ENCODE results near the gene MST1. TPM values are rescaled to one million over a fixed set of nuclear protein-coding genes. Genes with fewer than 3 reads are reported as not detected.

MST1 gene
- total RNA-seq, 1 donor from 2014 or later: 8.3 TPM

DNA sequence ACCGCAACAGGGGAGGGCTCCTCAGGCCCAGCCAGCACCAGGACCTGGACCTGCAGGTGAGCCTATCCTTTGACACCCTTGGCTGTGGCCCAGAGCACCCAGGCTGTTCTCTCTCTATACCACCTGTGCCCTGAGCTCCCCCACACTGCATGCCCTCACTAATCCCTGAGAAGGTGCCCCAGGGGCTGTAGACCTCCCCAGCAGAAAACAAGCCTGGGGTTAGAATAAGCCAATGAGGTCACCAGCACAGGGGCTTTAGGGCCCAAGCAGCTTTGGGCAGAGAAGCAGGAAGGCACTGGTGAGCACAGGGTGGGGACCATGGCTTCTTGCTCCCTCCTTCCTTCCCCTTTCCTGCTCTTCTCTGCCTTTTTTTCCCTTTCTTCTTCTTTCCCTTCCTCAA is 25.4 kb downstream of the MST1 start:
- H3K36me3 Mint-ChIP-seq (ENCODE audit: low read depth): no peaks in the 10 kb centered on the region
- H3K4me3 Mint-ChIP-seq (ENCODE audit: low read depth): no peak overlapping the region
- H3K4me1 Mint-ChIP-seq (ENCODE audit: low read depth): no peaks in the 10 kb centered on the region
- no peaks in the 10 kb centered on the region for H3K9me3 Mint-ChIP-seq
- H3K27me3 Mint-ChIP-seq (ENCODE audit: low read depth): no peaks in the 10 kb centered on the region
- no peak overlapping the region for H3K27ac Mint-ChIP-seq
- no peak for DNase-seq (ENCODE audit: low spot score)
- intact Hi-C loops (cut with micrococcal nuclease): no loop called here

DNA sequence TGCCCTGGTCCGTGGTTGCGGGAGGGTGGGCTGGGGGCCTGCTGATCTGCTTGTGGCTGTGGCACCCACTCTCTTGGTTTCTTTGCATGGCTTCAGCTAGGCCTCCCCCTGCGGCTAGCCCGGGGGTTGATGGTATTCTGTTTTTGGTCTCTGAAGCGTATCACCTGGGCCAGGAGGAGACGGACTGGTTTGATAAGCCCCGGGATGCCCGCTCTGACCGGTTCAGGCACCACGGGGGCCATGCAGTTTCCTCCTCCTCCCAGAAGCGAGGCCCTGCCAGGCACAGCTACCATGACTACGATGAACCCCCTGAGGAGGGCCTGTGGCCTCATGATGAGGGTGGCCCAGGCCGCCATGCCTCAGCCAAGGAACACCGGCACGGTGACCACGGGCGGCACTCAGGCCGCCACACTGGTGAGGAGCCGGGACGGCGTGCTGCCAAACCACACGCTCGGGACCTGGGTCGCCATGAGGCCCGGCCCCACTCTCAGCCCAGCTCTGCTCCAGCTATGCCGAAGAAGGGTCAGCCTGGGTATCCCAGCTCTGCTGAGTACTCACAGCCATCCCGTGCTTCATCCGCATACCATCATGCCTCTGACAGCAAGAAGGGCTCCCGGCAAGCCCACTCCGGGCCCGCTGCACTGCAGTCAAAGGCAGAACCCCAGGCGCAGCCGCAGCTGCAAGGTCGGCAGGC is 26.4 kb downstream of the MST1 start:
- DNase-seq (ENCODE audit: low spot score): no peak
- Mint-ChIP-seq H3K9me3 (no peaks in the 10 kb centered on the region), H3K27ac (no peak overlapping the region), H3K36me3 (ENCODE audit: low read depth) (no peaks in the 10 kb centered on the region), H3K4me1 (ENCODE audit: low read depth) (no peaks in the 10 kb centered on the region), H3K27me3 (ENCODE audit: low read depth) (no peaks in the 10 kb centered on the region), H3K4me3 (ENCODE audit: low read depth) (no peak overlapping the region)
- intact Hi-C loops (cut with micrococcal nuclease): no loop called here

DNA sequence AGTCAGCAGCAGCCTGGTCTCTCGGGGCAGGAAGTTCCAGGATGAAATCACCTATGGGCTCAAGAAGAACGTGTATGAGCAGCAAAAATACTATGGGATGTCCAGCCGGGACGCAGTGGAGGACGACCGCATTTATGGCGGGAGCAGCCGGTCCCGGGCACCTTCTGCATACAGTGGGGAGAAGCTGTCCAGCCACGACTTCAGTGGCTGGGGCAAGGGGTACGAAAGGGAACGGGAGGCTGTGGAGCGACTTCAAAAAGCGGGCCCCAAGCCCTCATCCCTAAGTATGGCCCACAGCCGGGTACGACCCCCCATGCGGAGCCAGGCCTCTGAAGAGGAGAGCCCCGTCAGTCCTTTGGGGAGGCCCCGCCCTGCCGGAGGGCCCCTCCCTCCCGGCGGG is 27.3 kb downstream of the MST1 start:
- Mint-ChIP-seq H3K27ac (no peak overlapping the region), H3K27me3 (ENCODE audit: low read depth) (no peaks in the 10 kb centered on the region), H3K9me3 (no peaks in the 10 kb centered on the region), H3K4me3 (ENCODE audit: low read depth) (no peak overlapping the region), H3K4me1 (ENCODE audit: low read depth) (no peaks in the 10 kb centered on the region), H3K36me3 (ENCODE audit: low read depth) (no peaks in the 10 kb centered on the region)
- no peak for DNase-seq (ENCODE audit: low spot score)
- intact Hi-C loops (cut with micrococcal nuclease): no loop called here

DNA sequence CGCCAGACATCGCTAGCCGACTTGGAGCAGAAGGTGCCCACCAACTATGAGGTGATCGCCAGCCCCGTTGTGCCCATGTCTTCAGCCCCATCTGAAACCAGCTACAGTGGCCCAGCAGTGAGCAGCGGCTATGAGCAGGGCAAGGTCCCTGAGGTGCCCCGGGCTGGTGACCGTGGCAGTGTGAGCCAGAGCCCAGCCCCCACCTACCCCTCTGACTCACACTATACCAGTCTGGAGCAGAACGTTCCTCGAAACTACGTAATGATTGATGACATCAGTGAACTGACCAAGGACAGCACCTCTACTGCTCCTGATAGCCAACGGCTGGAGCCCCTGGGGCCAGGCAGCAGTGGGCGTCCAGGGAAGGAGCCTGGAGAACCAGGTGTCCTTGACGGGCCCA is 28.0 kb downstream of the MST1 start:
- no peaks in the 10 kb centered on the region for H3K9me3 Mint-ChIP-seq
- no peak overlapping the region for H3K4me3 Mint-ChIP-seq (ENCODE audit: low read depth)
- peaks cover 2% of the 10 kb centered on the region for H3K27me3 Mint-ChIP-seq (ENCODE audit: low read depth)
- no peak for DNase-seq (ENCODE audit: low spot score)
- intact Hi-C loops (cut with micrococcal nuclease): no loop called here
- H3K4me1 Mint-ChIP-seq (ENCODE audit: low read depth): no peaks in the 10 kb centered on the region
- H3K27ac Mint-ChIP-seq: no peak overlapping the region
- H3K36me3 Mint-ChIP-seq (ENCODE audit: low read depth): no peaks in the 10 kb centered on the region

DNA sequence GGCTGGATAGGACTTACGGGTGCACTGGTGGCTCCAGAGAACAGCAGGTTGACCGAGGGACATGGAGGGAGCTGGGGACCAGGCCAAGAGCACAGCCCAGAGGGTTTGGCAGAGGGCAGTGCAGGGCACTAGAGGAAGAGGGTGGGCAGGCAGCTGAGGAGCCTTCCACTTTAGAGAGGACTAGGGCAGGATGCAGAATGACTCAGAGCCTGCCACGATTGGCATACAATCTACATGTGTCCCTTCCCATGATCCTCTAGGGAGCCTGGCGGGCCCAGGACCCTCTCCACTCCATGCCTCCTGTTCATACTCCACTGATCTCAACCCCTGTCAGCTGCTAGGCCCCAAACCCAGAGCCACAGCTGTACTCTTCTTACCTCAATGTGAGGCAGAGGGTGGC is 29.5 kb downstream of the MST1 start:
- H3K27me3 Mint-ChIP-seq (ENCODE audit: low read depth): peaks cover 3% of the 10 kb centered on the region
- H3K4me3 Mint-ChIP-seq (ENCODE audit: low read depth): no peak overlapping the region
- H3K27ac Mint-ChIP-seq: no peak overlapping the region
- H3K4me1 Mint-ChIP-seq (ENCODE audit: low read depth): no peaks in the 10 kb centered on the region
- no peak for DNase-seq (ENCODE audit: low spot score)
- no peaks in the 10 kb centered on the region for H3K9me3 Mint-ChIP-seq
- no peaks in the 10 kb centered on the region for H3K36me3 Mint-ChIP-seq (ENCODE audit: low read depth)
- intact Hi-C loops (cut with micrococcal nuclease): no loop called here

DNA sequence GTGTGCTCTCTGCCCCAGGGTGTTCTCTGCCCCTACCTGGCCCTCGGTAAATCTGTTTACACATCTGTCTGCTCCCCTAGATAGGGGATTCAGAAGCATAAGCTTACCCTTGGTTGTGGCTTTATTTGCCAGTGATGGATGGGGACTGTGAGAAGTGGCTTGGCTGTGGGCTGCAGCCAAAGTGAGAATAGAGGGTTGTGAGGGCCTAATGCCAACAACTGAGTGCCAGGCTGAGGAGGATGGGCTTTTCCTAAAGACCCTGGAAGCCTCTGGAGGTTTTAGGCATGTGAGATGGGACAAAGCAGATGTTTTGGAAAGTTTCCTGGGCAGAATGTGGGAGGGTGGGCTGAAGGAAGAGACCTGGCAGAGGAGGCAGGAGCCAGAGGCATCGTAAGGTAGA is 30.6 kb downstream of the MST1 start:
- H3K27me3 Mint-ChIP-seq (ENCODE audit: low read depth): peaks cover 3% of the 10 kb centered on the region
- DNase-seq (ENCODE audit: low spot score): no peak
- H3K27ac Mint-ChIP-seq: no peak overlapping the region
- H3K36me3 Mint-ChIP-seq (ENCODE audit: low read depth): no peaks in the 10 kb centered on the region
- H3K9me3 Mint-ChIP-seq: no peaks in the 10 kb centered on the region
- H3K4me1 Mint-ChIP-seq (ENCODE audit: low read depth): no peaks in the 10 kb centered on the region
- H3K4me3 Mint-ChIP-seq (ENCODE audit: low read depth): no peak overlapping the region
- intact Hi-C loops (cut with micrococcal nuclease): no loop called here

DNA sequence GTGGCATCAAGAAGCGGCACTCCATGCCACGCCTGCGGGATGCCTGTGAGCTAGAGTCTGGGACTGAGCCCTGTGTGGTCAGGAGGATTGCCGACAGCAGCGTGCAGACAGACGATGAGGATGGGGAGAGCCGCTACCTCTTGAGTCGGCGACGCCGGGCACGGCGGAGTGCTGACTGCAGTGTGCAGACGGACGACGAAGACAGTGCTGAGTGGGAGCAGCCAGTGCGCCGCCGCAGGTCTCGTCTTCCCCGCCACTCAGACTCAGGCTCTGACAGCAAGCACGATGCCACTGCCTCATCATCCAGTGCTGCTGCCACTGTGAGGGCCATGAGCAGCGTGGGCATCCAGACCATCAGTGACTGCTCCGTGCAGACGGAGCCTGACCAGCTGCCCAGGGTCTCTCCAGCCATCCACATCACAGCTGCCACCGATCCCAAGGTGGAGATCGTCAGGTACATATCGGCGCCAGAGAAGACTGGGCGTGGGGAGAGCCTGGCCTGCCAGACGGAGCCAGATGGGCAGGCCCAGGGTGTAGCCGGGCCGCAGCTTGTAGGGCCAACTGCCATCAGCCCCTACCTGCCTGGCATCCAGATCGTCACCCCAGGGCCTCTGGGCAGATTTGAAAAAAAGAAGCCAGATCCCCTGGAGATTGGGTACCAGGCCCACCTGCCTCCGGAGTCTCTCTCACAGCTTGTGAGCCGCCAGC is 31.9 kb downstream of the MST1 start:
- intact Hi-C loops (cut with micrococcal nuclease): no loop called here
- Mint-ChIP-seq H3K36me3 (ENCODE audit: low read depth) (no peaks in the 10 kb centered on the region), H3K9me3 (no peaks in the 10 kb centered on the region), H3K27ac (no peak overlapping the region), H3K27me3 (ENCODE audit: low read depth) (peaks cover 3% of the 10 kb centered on the region), H3K4me3 (ENCODE audit: low read depth) (no peak overlapping the region), H3K4me1 (ENCODE audit: low read depth) (no peaks in the 10 kb centered on the region)
- no peak for DNase-seq (ENCODE audit: low spot score)

DNA sequence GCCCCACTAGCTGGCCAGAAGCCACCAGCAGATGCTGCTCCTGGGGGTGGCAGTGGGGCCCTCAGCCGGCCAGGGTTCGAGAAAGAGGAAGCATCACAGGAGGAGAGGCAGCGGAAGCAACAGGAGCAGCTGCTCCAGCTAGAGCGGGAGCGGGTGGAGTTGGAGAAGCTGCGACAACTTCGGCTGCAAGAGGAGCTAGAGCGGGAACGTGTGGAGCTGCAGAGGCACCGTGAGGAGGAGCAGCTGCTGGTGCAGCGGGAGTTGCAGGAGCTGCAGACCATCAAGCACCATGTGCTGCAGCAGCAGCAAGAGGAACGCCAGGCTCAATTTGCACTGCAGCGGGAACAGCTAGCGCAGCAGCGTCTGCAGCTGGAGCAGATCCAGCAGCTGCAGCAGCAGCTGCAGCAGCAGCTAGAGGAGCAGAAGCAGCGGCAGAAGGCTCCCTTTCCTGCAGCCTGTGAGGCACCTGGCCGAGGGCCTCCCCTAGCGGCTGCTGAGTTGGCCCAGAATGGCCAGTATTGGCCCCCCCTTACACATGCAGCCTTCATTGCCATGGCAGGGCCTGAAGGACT is 32.6 kb downstream of the MST1 start:
- peaks cover 3% of the 10 kb centered on the region for H3K27me3 Mint-ChIP-seq (ENCODE audit: low read depth)
- intact Hi-C loops (cut with micrococcal nuclease): no loop called here
- H3K4me3 Mint-ChIP-seq (ENCODE audit: low read depth): no peak overlapping the region
- H3K36me3 Mint-ChIP-seq (ENCODE audit: low read depth): no peaks in the 10 kb centered on the region
- no peaks in the 10 kb centered on the region for H3K9me3 Mint-ChIP-seq
- DNase-seq (ENCODE audit: low spot score): no peak
- no peaks in the 10 kb centered on the region for H3K4me1 Mint-ChIP-seq (ENCODE audit: low read depth)
- H3K27ac Mint-ChIP-seq: no peak overlapping the region

DNA sequence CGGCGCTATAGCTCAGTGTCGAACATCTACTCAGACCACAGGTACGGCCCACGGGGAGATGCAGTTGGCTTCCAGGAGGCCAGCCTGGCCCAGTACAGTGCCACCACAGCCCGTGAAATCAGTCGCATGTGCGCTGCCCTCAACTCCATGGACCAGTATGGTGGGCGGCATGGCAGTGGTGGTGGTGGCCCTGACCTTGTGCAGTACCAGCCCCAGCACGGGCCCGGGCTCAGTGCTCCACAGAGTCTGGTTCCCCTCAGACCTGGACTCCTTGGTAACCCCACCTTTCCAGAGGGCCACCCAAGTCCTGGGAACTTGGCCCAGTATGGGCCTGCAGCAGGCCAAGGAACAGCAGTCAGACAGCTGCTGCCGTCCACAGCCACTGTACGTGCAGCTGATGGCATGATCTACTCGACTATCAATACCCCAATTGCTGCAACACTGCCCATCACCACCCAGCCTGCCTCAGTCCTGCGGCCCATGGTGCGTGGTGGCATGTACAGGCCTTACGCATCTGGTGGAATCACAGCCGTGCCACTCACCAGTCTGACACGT is 33.5 kb downstream of the MST1 start:
- DNase-seq (ENCODE audit: low spot score): no peak
- H3K27ac Mint-ChIP-seq: no peak overlapping the region
- no peaks in the 10 kb centered on the region for H3K4me1 Mint-ChIP-seq (ENCODE audit: low read depth)
- peaks cover 3% of the 10 kb centered on the region for H3K27me3 Mint-ChIP-seq (ENCODE audit: low read depth)
- intact Hi-C loops (cut with micrococcal nuclease): no loop called here
- H3K9me3 Mint-ChIP-seq: no peaks in the 10 kb centered on the region
- H3K4me3 Mint-ChIP-seq (ENCODE audit: low read depth): no peak overlapping the region
- H3K36me3 Mint-ChIP-seq (ENCODE audit: low read depth): no peaks in the 10 kb centered on the region

DNA sequence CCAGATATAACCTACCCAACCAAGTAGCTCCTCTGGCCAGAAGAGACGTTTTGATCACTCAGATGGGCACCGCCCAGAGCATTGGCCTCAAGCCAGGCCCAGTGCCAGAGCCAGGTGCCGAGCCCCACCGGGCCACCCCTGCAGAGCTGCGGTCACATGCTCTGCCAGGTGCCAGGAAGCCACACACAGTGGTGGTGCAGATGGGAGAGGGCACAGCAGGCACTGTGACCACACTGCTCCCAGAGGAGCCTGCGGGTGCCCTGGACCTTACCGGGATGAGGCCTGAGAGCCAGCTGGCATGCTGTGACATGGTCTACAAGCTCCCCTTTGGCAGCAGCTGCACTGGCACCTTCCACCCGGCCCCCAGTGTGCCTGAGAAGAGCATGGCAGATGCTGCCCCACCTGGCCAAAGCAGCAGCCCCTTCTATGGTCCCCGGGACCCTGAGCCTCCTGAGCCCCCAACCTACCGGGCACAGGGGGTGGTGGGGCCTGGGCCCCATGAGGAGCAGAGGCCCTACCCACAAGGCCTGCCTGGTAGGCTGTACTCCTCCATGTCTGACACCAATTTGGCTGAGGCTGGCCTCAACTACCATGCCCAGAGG is 34.2 kb downstream of the MST1 start:
- H3K9me3 Mint-ChIP-seq: no peaks in the 10 kb centered on the region
- no peak overlapping the region for H3K27ac Mint-ChIP-seq
- intact Hi-C loops (cut with micrococcal nuclease): no loop called here
- H3K4me3 Mint-ChIP-seq (ENCODE audit: low read depth): no peak overlapping the region
- peaks cover 3% of the 10 kb centered on the region for H3K27me3 Mint-ChIP-seq (ENCODE audit: low read depth)
- H3K36me3 Mint-ChIP-seq (ENCODE audit: low read depth): no peaks in the 10 kb centered on the region
- DNase-seq (ENCODE audit: low spot score): no peak
- no peaks in the 10 kb centered on the region for H3K4me1 Mint-ChIP-seq (ENCODE audit: low read depth)

DNA sequence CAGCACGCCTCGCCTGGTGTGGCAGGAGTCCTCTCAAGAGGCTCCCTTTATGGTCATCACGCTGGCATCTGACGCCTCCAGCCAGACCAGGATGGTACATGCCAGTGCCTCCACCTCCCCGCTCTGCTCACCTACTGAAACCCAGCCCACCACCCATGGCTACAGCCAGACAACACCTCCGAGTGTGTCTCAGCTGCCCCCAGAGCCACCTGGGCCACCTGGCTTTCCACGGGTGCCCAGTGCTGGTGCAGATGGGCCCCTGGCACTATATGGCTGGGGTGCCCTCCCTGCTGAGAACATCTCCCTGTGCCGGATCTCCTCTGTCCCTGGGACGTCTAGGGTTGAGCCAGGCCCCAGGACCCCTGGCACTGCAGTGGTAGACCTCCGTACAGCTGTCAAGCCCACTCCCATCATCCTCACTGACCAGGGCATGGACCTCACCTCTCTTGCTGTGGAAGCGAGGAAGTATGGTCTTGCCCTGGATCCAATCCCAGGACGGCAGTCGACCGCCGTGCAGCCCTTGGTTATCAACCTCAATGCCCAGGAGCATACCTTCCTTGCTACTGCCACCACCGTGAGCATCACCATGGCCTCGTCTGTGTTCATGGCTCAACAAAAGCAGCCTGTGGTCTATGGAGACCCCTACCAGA is 35.0 kb downstream of the MST1 start:
- H3K27me3 Mint-ChIP-seq (ENCODE audit: low read depth): peaks cover 3% of the 10 kb centered on the region
- H3K27ac Mint-ChIP-seq: no peak overlapping the region
- no peaks in the 10 kb centered on the region for H3K9me3 Mint-ChIP-seq
- H3K4me1 Mint-ChIP-seq (ENCODE audit: low read depth): no peaks in the 10 kb centered on the region
- DNase-seq (ENCODE audit: low spot score): no peak
- H3K36me3 Mint-ChIP-seq (ENCODE audit: low read depth): no peaks in the 10 kb centered on the region
- no peak overlapping the region for H3K4me3 Mint-ChIP-seq (ENCODE audit: low read depth)
- intact Hi-C loops (cut with micrococcal nuclease): no loop called here

DNA sequence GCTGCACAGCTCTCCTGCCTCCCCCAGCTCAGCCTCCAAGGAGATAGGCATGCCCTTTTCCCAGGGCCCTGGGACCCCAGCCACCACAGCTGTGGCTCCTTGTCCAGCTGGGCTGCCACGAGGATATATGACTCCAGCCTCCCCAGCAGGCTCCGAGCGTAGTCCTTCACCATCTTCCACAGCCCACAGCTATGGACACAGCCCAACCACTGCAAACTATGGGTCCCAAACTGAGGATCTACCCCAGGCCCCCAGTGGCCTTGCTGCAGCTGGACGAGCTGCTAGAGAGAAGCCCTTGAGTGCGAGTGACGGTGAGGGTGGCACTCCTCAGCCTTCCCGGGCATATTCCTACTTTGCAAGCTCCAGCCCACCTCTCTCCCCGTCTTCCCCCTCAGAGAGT is 35.7 kb downstream of the MST1 start:
- no peak overlapping the region for H3K4me3 Mint-ChIP-seq (ENCODE audit: low read depth)
- H3K9me3 Mint-ChIP-seq: no peaks in the 10 kb centered on the region
- peaks cover 3% of the 10 kb centered on the region for H3K27me3 Mint-ChIP-seq (ENCODE audit: low read depth)
- H3K27ac Mint-ChIP-seq: no peak overlapping the region
- DNase-seq (ENCODE audit: low spot score): no peak
- H3K4me1 Mint-ChIP-seq (ENCODE audit: low read depth): no peaks in the 10 kb centered on the region
- intact Hi-C loops (cut with micrococcal nuclease): no loop called here
- no peaks in the 10 kb centered on the region for H3K36me3 Mint-ChIP-seq (ENCODE audit: low read depth)
